Peyer's patch (tissue), 4 donors: ENCODE data around the gene SUMO3.

Experiments used
- CTCF ChIP-seq, 6 experiments: fragments of 450-650 bp in 4 of 6; fragments of 200-600 bp in 2 of 6; sonication (generic) in 1 of 6; IDR thresholded peaks; one replicate each; pipeline ENCODE4 v1.5.1; 2017 to 2019; ENCODE audit warnings: antibody characterized with exemption in 6 of 6, mild to moderate bottlenecking in 3 of 6, moderate library complexity in 1 of 6
- POLR2A ChIP-seq, 2 donors: fragments of 450-650 bp; IDR thresholded peaks; one replicate each; pipeline ENCODE4 v1.5.1; 2017; ENCODE audit warnings: antibody characterized with exemption in 2 of 2, mild to moderate bottlenecking in 2 of 2, moderate library complexity in 2 of 2

- TF ChIP-seq POLR2A (IDR thresholded peaks at IDR 0.05) (no peak), CTCF (IDR thresholded peaks at IDR 0.05) (no peak)
Measured at GRCh38 chr21:44828362-44829056, 10.6 kb upstream of the SUMO3 start.
